Mucosa of descending colon (tissue), 3 donors: ENCODE measurements around the gene CREB5. TPM values are rescaled to one million over a fixed set of nuclear protein-coding genes. Genes with fewer than 3 reads are reported as not detected.
A peak's percentile ranks its signal among the peaks of the same experiment; 100 is the strongest.

ENCODE experiments used
- ATAC-seq: fragments of 200-7000 bp; cut with Tn5 transposase; one replicate; pipeline ENCODE4 v1.9.1; 2020; ENCODE audit warnings: mild to moderate bottlenecking, moderate library complexity
- DNase-seq, 3 donors: peaks; one replicate each; pipeline ENCODE4 v3.0.0-alpha.2; 2020
- H3K36me3 ChIP-seq: fragments of 200-600 bp; one replicate; pipeline ENCODE4 v1.8.0; 2021; ENCODE audit warnings: low read depth, mild to moderate bottlenecking
- H3K4me1 ChIP-seq: fragments of 200-600 bp; one replicate; pipeline ENCODE4 v1.8.0; 2021; ENCODE audit warnings: low read depth, mild to moderate bottlenecking
- H3K4me3 ChIP-seq: fragments of 200-600 bp; one replicate; pipeline ENCODE4 v1.8.0; 2021; ENCODE audit warnings: mild to moderate bottlenecking
- H3K9me3 ChIP-seq: fragments of 200-600 bp; one replicate; pipeline ENCODE4 v1.8.0; 2021; ENCODE audit warnings: mild to moderate bottlenecking
- intact Hi-C, 2 donors: fragments of 100-400 bp; cut with DNase I in 1 of 2; cut with micrococcal nuclease in 1 of 2; formaldehyde crosslinking; loops; one replicate each; pipeline versions ENCODE4 v1.11.0 to v1.11.1; 2022; cut with DNase I, micrococcal nuclease
- total RNA-seq, 3 donors: library from RNA; stranded (reverse); fragmentation: NEBNext Ultra II Directional in 2 of 3; extraction: Animal tissue kit (Norgen Biotek cat#: 25700) in 2 of 3; gene quantifications; one replicate each; pipeline versions ENCODE4 v1.2.1 to v1.2.4, GENCODE V29; 2021 to 2023
- TF ChIP-seq, protein P1 (sequence below): fragments of 200-600 bp; IDR thresholded peaks from one replicate; pipeline ENCODE4 v1.8.0; 2022; ENCODE audit warnings: antibody characterized with exemption, mild to moderate bottlenecking
- donor health status: DM: no; HTN: no; CAD: no; lungs with moderate emphysema.
- donor health status: DM: no; HTN: no; CAD: no.
- donor health status: DM: no; HTN: yes; CAD: no.

The CREB5 gene
- total RNA-seq, 3 donors from 2014 or later: 0.61 to 5.4 (median 1.9) TPM

DNA sequence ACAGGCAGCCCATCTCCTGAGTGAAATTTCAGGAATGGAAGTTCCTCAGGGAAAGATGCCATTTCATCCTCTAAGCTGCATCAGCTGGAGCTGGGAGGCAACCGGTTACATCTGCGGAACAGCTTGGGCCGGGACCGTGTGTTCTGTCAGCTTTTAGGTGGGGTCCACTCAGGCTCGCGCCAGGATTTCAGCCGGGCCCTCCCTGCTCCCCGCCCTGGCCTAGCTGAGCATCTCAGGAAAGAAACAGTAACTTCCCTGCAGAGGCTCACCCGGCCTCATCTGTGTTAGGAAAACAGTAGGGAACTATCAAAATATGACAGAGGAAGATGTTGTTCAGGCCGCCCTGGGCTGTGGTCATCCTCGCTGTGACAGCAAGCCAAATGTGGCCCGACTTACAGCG, 435.4 kb downstream of the CREB5 start:
- Histone ChIP-seq H3K4me3 (no peak overlapping the region), H3K36me3 (no peaks in the 10 kb centered on the region), H3K9me3 (no peaks in the 10 kb centered on the region), H3K4me1 (no peaks in the 10 kb centered on the region)
- no peak for ATAC-seq
- TF ChIP-seq, protein P1, sequence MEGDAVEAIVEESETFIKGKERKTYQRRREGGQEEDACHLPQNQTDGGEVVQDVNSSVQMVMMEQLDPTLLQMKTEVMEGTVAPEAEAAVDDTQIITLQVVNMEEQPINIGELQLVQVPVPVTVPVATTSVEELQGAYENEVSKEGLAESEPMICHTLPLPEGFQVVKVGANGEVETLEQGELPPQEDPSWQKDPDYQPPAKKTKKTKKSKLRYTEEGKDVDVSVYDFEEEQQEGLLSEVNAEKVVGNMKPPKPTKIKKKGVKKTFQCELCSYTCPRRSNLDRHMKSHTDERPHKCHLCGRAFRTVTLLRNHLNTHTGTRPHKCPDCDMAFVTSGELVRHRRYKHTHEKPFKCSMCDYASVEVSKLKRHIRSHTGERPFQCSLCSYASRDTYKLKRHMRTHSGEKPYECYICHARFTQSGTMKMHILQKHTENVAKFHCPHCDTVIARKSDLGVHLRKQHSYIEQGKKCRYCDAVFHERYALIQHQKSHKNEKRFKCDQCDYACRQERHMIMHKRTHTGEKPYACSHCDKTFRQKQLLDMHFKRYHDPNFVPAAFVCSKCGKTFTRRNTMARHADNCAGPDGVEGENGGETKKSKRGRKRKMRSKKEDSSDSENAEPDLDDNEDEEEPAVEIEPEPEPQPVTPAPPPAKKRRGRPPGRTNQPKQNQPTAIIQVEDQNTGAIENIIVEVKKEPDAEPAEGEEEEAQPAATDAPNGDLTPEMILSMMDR: no peak
- intact Hi-C loops: no loop called here
- no peak for DNase-seq

DNA sequence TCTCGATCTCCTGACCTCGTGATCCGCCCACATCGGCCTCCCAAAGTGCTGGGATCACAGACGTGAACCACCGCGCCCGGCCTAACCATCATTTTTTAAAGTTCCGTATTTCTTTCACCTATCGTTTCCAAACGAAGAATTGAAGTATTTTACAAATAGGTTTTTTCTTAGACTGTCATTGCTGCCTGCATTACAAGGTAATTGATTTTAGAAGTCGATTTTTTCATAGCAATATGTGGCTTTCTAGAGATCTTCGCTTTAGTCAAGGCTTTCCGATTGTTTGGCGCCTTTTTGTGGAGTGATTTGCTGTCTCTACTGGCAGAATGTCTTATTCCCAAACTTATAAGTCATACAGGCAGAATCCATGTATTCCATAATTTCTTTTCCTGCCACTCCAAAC, 436.6 kb downstream of the CREB5 start:
- intact Hi-C loops: no loop called here
- DNase-seq (no peak), ATAC-seq (no peak)
- Histone ChIP-seq H3K4me1 (peaks cover 8% of the 10 kb centered on the region), H3K4me3 (no peak overlapping the region), H3K36me3 (no peaks in the 10 kb centered on the region), H3K9me3 (no peaks in the 10 kb centered on the region)
- TF ChIP-seq, protein P1: no peak

DNA sequence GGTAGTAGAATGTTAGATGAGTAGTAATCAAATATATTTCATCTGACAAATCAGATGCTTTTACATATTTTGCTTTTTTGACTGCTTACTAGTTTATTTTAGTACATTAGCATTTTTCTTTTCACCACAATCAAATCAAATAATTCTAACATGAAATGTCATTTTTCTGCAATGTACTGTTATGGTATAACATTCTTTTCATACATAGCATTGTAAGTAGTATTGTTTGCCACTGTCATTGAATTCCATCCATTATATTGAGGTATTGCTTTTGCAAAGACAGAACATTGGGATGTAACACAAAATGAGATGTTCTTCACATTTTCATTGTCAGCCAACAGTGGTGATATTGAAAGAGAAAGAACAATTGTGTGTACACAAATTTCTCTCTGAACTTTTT, 438.4 kb downstream of the CREB5 start:
- no peaks in the 10 kb centered on the region for H3K36me3 ChIP-seq
- intact Hi-C loops: loop anchor here (5.0 to 10.0 kb wide), 2 partner anchors 463 to 466 kb away; no protein-coding TSS in a partner anchor
- H3K4me1 ChIP-seq: peaks cover 9% of the 10 kb centered on the region
- DNase-seq: no peak
- H3K9me3 ChIP-seq: no peaks in the 10 kb centered on the region
- H3K4me3 ChIP-seq: no peak overlapping the region
- no peak for ATAC-seq
- TF ChIP-seq, protein P1: no peak

DNA sequence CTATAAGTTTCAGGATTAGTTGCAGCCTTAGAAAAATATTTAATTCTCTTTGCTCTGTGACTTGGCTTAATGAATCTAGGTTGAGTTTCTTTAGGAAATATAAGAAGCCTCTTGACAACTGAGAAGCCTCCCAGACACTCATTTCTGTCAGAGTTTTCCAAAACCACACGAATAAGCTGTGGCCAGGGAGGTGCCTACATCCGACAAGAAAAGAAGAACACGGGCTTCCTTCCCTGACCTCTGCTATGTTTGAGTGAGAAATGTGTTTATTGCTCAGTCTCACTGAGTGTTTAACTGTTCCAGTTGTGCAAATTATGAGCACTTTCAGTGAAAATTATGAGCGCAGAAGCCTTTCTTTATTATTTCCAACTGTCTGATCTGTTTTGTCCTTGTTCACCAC, 440.8 kb downstream of the CREB5 start:
- Histone ChIP-seq H3K9me3 (no peaks in the 10 kb centered on the region), H3K4me3 (no peak overlapping the region), H3K36me3 (no peaks in the 10 kb centered on the region), H3K4me1 (peaks cover 9% of the 10 kb centered on the region)
- DNase-seq (no peak), ATAC-seq (no peak)
- TF ChIP-seq, protein P1: no peak
- intact Hi-C loops: loop anchor here (5.0 to 10.0 kb wide), 2 partner anchors 466 to 468 kb away; no protein-coding TSS in a partner anchor

DNA sequence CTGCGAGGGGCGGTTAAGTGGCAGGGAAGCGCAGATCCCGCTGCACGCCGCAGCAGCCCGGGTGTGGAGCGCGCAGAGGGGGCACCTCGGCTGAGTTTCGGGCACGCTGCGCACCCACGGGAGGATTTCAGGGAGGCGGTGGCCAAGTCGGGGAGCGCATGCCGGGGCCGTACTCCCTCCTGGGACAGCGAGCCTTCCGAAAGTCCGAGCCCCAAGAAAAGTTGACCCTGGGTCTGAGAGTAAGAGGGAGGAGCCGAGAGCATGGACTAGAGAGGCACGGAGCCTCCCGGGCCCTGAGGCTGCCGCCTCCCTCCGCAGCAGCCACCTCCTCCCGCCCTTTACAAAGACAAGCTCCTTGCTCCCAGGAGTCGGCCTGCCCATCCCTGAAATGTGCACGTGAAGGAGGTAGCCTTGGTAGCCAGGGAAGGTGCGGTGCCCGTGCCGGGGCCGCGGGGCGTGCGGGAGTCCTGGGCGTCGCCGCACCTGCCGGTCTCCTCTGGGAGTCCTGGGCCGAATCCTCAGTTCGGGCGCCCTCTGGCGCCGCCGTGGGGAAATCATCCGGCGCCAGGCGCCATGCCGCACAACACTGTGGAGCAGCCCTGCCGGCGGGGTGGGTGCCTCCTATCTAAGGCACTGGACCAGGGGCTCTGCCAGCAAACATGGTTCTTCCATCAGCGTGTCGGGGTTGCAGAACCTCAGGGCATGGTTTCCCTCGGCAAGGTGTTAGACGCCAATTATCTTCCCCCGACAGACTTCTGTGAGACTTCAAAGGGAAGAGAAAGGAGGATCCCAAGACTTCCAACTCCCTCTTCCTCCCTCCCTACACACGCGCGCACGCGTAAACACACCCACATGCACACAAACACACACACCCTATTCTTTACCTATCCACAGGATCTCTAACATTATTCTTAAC, 441.8 kb downstream of the CREB5 start:
- peak; percentile 82 to 92 (median 87) for DNase-seq
- Histone ChIP-seq H3K4me3 (no peak overlapping the region), H3K36me3 (no peaks in the 10 kb centered on the region), H3K9me3 (no peaks in the 10 kb centered on the region), H3K4me1 (peaks cover 9% of the 10 kb centered on the region)
- TF ChIP-seq, protein P1: peak; percentile 72
- ATAC-seq: peak; percentile 99
- intact Hi-C loops: loop anchor here (5.0 to 10.0 kb wide), 2 partner anchors 467 to 469 kb away; no protein-coding TSS in a partner anchor
